ENCODE results near the gene ADISSP.
A peak's percentile ranks its signal among the peaks of the same experiment; 100 is the strongest.
"Not testable (repeated sequence)": the region's sequence is repeated elsewhere in the genome, so short reads cannot be mapped to it uniquely, and the experiment has no call there.

ADISSP gene

DNA sequence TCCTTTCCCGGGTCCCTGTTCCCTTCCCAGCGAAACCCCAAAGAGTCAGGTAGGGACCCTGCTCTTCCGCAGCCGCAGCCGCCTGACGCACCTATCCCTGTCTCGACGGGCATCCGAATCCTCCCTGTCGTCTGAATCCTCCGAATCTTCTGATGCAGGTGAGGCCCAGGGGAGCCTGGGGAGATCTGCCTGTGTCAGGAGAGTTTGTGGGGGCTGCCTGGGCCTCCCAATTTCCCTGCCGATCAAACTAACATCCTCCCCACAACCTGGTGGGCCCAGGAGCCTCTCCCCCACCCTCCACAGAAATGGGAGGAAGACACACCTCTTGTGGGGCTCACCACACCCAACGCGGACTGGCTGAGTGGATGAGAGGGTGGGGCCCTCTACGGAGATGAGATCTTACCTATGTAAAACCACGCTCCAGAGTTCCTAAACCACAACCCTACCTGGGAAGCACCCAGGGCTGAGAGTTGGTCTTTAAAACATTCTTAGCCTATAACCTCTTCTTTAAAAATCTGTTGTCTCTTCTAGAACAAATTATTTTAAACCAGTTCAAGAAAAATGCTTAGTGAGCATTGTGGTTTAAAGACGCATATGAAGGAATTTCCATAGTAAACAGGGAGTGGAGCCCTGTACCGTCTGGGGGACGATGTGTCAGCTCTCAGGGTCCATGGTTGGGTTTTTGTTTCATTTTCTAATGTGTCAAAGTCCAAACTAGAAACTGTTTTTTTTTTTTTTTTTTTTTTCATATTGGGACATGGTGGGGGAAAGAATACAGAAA, 30.2 kb upstream of the ADISSP start:
- DNase-seq = no peak

DNA sequence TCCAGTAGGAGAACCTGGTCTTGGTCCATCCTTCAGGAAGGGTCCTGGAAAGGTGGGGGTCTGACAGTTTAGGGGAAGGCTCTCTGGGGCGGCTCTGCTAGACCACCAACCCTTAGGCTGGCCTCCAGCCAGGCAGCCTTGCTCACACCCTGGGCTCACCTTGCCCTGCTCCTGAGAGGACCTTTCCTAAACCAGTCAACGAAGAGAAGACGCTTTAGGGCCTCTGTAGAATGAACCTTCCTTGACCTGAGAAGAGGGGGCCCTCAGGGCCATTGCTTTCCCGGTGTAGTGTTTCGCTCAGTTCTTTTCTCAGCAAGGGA, 29.6 kb upstream of the ADISSP start:
- no peak for DNase-seq

DNA sequence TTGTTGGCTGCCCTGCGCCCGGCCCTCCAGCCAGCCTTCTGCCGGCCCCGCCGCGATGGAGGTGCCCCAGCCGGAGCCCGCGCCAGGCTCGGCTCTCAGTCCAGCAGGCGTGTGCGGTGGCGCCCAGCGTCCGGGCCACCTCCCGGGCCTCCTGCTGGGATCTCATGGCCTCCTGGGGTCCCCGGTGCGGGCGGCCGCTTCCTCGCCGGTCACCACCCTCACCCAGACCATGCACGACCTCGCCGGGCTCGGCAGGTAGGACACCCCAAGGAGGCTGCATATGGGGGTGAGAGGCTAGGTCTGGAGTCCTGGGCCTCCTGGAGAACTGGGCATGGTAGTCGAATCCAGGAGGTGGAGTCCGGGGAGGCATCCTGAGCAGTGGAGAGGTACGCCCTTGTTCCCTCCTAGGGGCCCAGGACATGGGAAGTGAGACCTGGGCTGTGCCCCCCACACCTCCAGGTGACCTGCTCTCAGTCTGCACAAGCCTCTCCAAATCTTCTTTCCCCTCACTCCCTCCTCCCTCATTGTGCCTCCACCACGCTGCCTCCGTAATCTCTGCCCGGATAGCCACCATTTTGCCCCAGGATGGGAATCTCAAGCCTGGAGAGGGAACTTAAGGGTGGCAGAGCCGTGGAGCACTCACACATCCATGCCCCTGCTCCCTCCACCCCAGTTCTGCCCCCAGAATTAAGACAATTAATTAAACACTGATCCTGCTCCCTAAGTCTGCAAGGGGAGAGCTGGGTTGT, 29.1 kb upstream of the ADISSP start:
- no peak for DNase-seq

DNA sequence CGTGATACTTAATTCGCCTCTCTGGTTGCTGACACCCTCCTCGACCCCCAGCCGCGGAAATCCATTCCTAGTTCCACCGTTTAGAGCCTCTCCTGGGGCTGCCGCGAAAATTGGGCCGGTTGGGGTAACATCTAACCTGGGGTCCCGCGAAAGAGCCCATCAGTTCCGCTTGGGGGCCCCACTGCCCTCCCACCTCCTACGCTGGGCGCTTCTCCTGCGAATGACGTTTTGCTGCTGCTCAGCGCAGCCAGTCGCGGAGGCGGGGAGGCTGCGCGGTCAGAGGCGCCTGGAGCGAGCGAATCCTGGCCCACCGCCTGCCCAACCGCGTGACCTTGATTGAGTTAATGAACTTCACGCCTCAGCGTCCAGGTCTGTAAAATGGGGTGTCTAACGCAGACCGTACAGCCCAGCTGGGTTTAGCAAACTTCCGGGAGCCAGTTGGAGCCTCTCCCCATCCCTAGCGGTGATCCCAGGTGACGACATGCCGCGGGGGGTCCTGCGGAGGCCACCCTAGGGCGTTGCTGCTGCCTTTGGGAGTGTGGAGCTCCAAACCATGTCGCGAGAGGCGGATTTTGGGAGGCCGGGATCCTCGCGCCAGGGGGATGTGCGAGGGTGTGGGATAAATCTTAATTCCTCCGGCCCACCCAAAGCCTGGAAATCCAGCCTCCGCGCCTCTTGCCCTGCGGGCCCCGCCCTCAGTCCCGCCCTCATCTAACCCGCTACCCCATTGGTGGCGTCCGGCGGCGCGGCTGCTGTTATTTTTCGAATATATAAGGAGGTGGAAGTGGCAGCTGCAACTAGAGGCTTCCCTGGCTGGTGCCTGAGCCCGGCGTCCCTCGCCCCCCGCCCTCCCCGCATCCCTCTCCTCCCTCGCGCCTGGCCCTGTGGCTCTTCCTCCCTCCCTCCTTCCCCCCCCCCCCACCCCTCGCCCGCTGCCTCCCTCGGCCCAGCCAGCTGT, 28.2 kb upstream of the ADISSP start, which contains the start of gene CDC25B:
CDC25B (plus strand) TSS at position 800 of the 958 bp plus-strand sequence. CDS start 222 bp downstream, outside the sequence.
- DNase-seq = peak; percentile 97

DNA sequence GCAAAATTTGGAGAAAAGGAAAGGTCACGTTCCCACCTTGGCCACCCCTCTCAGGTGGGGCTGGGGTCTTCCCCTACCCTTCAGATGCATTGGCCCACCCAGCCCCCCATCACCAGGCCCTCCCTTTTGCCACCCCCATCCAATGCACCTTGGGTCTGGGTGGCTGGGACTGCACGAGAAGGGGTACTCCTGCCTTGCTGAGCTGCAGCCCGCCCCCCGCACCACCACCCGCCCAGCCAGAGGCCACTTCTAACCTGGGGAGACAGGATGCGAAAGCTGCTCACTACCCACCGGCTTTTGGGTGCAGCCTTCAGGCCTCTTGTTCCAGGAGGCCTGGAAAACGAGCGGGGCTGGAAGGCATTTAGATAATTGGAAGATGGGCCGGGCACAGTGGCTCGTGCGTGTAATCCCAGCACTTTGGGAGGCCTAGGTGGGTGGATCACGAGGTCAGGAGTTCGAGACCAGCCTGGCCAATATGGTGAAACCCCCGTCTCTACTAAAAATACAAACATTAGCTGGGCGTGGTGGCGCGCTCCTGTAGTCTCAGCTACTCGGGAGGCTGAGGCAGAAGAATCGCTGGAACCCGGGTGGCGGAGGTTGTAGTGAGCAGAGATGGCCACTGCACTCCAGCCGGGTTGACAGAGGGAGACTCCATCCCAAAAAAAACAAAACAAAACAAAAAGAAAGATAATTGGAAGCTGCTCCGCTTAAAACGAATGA, 27.3 kb upstream of the ADISSP start:
- DNase-seq = no peak

DNA sequence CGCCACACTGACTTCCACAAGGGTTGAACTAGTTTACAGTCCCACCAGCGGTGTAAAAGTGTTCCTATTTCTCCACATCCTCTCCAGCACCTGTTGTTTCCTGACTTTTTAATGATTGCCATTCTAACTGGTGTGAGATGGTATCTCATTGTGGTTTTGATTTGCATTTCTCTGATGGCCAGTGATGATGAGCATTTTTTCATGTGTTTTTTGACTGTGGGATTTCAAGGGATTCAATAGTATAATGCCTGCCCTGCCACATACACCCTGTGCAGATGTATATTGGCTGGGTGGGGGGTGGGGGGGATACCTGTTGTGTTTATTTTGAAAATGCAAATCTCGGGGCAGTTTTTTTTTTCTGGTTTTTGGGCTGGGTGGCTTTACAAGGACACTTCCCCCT, 26.6 kb upstream of the ADISSP start:
- not testable (repeated sequence) for DNase-seq

DNA sequence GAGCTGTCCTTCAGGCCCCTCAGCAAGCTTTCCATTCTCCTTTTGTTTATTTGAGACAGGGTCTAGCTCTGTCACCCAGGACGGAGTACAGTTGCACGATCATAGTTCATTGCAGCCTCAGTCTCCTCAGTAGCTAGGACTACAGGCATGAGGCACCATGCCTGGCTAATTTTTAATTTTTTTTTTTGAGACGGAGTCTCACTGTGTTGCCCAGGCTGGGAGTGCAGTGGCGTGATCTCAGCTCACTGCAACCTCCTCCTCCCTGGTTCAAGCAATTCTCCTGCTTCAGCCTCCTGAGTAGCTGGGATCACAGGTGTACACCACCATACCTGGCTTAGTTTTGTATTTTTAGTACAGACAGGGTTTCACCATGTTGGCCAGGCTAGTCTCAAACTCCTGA, 21.6 kb upstream of the ADISSP start:
- not testable (repeated sequence) for DNase-seq

DNA sequence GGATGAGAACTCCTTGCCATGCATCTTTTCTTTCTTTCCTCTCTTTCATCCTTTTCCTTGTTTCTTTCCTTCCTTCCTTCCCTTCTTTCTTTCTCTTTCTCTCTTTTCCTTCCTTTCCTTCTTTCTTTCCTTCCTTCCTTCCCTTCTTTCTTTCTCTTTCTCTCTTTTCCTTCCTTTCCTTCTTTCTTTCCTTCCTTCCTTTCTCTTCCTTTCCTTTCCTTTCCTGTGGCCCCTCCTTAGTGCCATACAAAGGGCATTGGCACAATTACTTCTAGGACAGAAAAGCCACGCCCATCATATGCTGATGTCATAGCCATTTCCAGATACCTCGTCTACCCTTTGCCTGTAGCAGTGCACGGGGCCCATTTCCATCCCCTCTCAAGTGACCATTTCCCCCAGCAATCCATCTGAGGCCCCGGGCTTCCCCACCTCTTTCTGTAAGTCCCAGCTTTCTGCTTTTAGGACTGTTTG, 21.2 kb upstream of the ADISSP start:
- peak; percentile 8 for DNase-seq

DNA sequence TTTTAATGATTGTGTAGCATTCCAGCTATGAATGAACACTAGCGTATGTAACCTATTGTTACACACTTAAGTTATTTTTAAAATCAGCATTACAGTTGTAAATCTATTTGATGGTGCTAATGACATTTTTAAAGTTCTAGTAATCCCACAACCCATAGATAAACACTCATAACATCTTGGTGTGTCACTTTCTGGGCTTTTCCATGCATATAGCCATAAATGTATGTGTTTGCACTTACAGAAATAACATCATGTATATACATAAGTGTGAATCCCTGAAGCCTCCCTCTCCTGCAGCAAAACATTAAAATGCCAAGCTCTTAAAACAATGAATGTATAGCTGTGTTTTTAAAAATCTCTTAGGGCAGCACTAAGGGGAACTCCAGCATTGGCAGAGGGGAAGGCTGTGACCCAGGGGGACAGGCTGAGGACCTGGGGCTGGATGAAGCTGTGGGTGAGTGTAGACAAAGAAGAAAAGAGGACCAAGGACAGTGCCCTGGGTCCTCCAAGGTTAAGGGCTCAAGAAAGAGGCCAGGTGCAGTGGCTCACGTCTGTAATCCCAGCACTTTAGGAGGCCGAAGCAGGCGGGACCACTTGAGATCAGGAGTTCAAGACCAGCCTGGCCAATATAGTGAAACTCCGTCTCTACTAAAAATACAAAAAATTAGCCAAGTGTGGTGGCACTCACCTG, 19.9 kb upstream of the ADISSP start:
- no peak for DNase-seq

DNA sequence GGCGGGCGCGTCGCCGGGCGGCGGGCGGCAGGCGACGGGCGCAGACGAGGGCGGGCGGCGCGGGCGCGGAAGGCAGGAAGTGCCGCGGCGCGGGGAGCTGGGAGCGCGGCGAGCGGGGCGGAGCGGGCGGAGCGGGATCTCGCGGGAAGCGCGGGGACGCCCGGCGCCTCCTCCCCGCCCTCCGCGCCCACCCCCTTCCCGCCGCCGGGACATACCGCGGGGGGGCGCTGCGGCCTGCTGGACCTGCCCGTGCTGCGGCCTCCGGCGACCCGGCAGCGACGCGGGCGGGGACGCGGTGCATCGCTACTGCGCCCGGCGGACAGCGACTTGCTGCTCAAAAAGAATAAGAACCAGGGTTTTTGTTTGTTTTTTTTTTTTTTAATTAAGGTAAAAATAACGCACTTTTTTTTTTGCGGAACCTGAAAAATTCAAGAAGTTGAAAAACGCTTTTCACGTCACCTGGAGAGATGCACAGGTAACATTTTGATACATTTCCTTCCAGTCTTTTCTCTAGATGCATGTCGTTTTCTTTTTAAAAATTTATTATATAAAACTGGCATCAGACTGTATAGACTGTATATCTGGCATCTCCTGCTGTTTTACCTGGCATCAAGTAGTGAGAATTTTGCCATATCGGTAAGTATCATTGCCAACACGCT, 19.2 kb upstream of the ADISSP start, which contains the start of gene CENPB:
CENPB (minus strand) TSS at position 76 of the 659 bp plus-strand sequence. CDS start 257 bp downstream, outside the sequence.
- DNase-seq = peak; percentile 82

DNA sequence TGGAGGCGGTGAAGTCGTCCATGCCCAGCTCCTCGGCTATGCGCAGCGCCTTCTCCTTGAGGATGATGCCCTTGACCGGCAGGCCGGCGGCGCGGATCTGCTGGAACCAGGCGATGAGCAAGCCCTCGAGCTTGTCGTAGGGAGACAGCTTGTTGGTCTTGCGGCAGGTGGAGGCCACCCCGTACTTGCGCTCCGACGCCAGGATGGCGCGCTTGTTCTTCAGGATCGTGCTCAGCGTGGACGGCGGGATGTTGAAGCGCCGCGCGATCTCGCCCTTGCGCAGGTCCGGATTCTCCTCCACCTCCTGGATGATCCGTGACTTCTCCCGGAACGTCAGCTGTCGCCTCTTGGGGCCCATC, 18.6 kb upstream of the ADISSP start:
- no peak for DNase-seq

DNA sequence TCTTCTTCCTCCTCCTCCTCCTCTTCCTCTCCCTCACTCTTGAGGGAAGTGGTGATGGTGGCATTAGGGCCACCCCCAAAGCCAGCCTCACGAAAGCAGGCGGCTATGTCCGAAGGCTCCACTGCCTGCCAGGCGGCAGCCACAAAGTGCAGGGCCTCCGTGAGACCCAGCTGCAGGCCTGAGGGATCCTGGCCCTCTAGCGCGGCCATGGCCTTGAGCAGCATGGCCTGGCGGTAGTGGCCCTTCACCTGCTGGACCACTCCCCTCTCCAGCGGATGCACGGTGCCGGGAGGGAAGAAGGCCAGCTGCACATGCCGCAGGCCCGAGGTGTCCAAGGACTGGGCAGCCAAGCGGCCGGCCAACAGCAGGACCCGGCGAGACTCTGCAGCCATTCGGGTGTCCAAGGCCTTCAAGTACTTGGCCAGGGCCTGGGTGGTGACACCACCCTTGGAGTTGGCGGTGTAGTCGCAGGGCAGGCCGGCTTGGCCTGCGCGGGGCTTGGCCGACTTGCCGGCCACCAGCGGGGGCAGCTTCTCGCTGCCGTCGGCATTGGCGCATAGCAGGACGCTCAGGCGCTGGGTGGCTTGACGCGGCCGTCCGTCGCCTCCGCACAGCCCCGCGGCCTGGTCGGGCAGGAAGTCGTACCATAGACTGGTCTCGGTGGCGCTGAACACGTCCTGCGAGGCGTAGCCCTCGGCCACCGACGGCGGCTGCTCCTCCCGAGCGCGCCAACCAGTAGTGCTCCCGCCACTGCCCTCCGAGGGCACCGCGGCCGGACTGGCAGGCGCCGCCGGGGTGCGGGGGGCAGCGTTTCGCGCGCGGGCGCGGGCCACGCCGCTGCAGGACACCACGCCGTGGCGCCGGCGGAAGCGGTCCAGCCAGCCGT, 17.9 kb upstream of the ADISSP start:
- DNase-seq = no peak

DNA sequence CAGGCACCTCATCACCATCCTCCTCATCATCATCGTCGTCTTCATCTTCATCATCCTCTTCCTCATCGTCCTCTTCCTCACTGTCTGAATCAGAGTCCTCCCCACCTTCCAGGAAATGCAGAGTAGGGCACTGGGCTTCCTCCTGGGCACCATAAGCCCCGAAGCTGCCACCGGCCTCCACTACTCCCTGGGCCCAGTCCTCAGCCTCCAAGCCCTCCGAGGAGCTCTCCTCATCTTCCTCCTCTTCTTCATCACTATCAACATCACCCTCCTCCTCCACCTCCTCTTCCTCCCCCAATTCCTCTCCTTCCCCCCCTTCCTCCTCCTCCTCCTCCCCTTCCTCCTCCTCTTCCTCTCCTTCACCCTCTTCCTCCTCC, 17.3 kb upstream of the ADISSP start:
- DNase-seq = no peak

DNA sequence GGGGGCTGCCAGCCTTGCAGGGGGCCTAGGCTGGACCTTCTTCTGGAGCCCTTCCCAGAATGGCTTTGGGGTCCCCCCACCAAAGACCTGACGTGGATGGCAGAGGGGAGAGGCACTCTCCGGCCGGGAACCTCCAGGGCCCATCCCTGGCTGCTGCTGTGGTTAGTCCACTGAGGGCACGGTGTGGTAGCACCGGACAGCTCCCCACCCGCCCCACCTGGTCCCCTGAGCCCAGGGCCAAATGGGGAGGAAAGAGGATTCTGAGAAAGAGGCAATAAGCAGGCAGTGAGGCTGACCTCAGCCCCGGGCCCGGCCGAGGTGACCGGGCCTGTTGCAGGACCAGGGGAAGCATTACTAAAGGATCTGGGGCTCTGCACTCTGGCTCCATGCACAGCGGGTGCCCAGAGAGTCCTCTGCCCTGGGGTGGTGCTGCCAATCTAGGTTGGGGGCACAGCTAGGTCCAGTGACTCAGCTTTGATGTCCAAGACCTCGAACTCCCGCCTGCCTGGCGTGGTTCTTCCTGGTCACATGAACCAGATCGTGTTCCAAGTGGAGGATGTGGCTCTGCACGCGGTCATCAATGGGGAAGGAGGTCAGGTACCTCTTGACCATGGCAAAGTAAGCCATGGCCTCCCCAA, 16.8 kb upstream of the ADISSP start:
- no peak for DNase-seq

DNA sequence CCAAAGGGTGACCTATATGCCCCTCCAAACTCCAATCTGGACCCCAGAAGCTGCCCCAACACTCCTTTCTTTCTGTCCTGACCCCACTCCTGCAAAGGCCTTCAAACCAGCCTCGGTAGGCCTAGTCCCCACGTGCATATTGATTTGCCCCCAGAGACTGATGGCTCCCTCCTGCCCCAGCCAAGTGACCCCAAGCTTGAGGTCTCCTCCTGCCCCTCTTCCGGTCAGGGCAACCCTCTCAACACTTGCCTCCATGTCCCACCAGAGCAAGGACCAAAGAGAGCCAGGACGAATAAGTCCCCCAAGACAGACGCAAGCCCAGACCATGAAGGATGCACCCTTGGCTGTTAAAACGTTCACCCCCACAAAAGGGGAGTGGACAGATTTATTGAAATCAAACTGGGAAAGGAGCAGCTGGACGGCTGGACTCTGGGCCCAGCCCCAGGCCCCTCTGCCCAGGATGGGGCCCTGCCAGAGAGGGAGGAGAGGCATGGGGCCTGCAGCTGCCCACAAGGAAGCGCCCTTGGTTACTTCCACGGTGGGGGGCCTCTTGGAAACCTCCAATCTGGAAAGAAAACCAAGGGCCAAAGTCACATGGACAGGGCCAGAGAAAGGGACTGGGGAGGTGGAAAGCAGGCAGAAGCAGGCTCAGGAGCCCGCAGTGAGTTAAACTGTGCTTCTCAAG, 16.1 kb upstream of the ADISSP start:
- no peak for DNase-seq

DNA sequence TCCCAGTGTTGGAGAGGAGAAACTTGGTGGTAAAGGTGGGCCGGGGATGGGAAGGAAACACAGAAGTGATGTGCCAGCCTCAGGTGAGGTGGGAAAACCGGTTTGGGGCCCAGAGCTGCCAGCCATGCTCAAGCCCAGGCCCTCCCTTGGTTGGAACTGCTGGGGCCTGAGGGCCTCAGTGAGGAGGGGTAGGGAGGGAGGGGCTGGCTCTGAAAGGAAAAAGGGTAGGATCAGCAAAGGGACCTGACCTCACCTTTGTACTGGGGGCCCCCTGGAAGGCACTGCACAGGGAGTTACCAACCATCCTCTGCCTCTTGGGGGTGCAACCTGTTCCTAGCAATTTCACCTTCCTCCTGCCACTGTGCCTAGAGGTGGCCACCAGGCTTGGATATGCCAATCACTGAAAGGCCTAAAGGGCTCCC, 15.5 kb upstream of the ADISSP start:
- no peak for DNase-seq

DNA sequence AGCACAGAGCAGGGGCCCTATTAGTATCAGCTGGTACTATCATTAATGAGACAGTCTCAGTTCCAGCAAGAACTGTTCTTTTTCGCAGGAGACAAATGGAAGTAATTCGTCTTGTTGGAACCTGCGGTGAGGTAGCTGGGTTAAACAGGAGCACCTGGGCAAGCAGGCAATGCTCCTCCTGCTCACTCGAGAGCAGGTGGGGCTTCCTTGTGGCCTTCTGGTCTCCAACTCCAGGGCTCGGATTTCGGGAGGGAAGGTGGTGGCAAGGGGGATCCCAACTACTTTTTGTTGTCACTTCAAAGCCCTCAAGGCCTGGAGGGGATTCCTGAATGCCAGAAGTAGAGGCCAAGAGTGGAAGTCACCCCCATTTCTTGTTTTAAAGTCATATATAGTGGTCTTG, 15.0 kb upstream of the ADISSP start:
- DNase-seq = no peak

DNA sequence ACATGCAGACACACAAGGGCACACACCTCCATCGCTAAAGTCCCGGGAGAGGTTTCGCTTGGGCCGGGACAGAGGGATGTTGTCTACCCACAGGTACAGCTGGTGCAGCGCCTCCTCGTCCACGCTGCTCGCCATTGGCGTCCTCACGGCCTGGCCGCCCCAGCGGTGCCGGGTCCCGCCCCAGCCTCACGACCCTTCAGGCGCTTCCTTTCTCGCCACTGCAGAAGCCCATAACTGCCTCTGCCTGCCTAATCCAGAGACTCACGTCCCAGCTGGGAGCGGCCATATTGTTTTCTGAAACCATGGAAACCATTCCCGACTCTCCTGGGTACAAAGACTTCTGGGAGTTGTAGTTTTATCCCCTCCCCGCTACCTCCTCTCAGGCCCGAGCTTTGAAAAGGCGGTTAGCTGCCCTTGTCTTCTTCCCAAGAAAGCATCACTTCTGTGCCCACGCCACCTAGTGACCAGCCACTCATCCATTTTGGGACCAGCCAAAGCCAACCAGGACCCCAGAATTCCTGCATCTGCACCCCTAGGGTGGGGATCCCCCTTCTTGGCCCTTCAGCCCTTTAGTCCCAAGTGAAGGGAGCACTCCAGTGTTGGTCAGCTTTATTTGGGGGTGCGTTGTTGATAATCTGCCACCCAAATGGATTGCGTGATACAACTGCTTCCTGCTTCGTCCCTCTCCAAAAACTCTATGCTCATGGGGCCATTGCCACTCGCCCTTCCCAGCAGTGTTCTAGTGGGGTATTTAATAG, 13.8 kb upstream of the ADISSP start, which contains the start of gene SPEF1:
SPEF1 (minus strand) TSS at position 296 of the 758 bp plus-strand sequence; CDS start at position 135, 161 bp downstream.
- peak; percentile 91 for DNase-seq

Measured in SHP77 treated with DMSO at 0.1 percent for 48 hours (cell line).